H1 (cell line): ENCODE results near the gene ACSL6. TPM values are rescaled to one million over a fixed set of nuclear protein-coding genes. Genes with fewer than 3 reads are reported as not detected.

Source experiments
- CTCF ChIA-PET: fragments of 300-600 bp; sonication (Branson Sonifier 250); formaldehyde crosslinking; loops from one replicate; lab custom pipeline; 2021; ENCODE audit not compliant: partially characterized antibody; lab: Charles Lee
- POLR2A ChIA-PET: fragments of 300-600 bp; sonication (Branson Sonifier 250); formaldehyde crosslinking; loops from one replicate; lab custom pipeline; 2021; ENCODE audit warnings: inconsistent platforms; ENCODE audit not compliant: partially characterized antibody; lab: Charles Lee
- DNase-seq, 2 experiments: peaks; one replicate each; pipeline versions ENCODE4 v3.0.0 to v3.0.0-alpha.2; 2010 to 2022; ENCODE audit warnings: low spot score in 2 of 2, low read depth in 1 of 2, mixed read lengths in 1 of 2
- FAIRE-seq: peaks from 2 replicates; lab custom pipeline; 2011; peaks lifted over from hg19 to GRCh38; lab: Jason Lieb, UNC
- H2AFZ ChIP-seq: 2 replicates; pipeline ENCODE4 v1.8.1; 2012; ENCODE audit warnings: low read length, inconsistent platforms
- H2AK5ac ChIP-seq: 2 replicates; pipeline ENCODE4 v1.6.1; 2013; ENCODE audit warnings: low read depth, low read length
- H2BK120ac ChIP-seq: replicated peaks from 2 replicates; pipeline ENCODE3; 2013; ENCODE audit warnings: low read depth, low read length, inconsistent platforms
- H2BK12ac ChIP-seq: 2 replicates; pipeline ENCODE4 v1.6.1; 2013; ENCODE audit warnings: low read depth, low read length
- H2BK15ac ChIP-seq: 2 replicates; pipeline ENCODE4 v1.6.1; 2013; ENCODE audit warnings: low read length
- H2BK20ac ChIP-seq: 2 replicates; pipeline ENCODE4 v1.6.1; 2013; ENCODE audit warnings: low read length
- H2BK5ac ChIP-seq: 2 replicates; pipeline ENCODE4 v1.6.1; 2013; ENCODE audit warnings: low read depth, low read length
- H3K14ac ChIP-seq: 2 replicates; pipeline ENCODE4 v1.6.1; 2013; ENCODE audit warnings: inconsistent platforms; ENCODE audit not compliant: insufficient read length
- H3K18ac ChIP-seq: 2 replicates; pipeline ENCODE4 v1.6.1; 2013; ENCODE audit warnings: low read length; ENCODE audit errors: extremely low read depth
- H3K23ac ChIP-seq: 2 replicates; pipeline ENCODE4 v1.6.1; 2013; ENCODE audit warnings: inconsistent platforms; ENCODE audit not compliant: insufficient read length
- H3K23me2 ChIP-seq: 2 replicates; pipeline ENCODE4 v1.6.1; 2013; ENCODE audit warnings: low read depth, low read length
- H3K27ac ChIP-seq: 2 replicates; pipeline ENCODE4 v1.6.1; 2011; ENCODE audit warnings: low read depth, low read length, inconsistent platforms
- H3K27me3 ChIP-seq, 4 experiments: replicated peaks in 1 of 4; 1 replicate in 1 of 4; 2 replicates in 3 of 4; pipeline versions ENCODE4 v1.6.1 to v1.8.1; 2011 to 2013; ENCODE audit warnings: low read length in 3 of 4, mild to moderate bottlenecking in 3 of 4, inconsistent platforms in 2 of 4, mixed read lengths in 2 of 4, moderate library complexity in 1 of 4; ENCODE audit not compliant: control insufficient read depth in 3 of 4, insufficient read depth in 3 of 4; ENCODE audit errors: extremely low read depth in 1 of 4
- H3K36me3 ChIP-seq, 4 experiments: 2 replicates each; pipeline versions ENCODE4 v1.6.1 to v1.8.1; 2011 to 2013; ENCODE audit warnings: mild to moderate bottlenecking in 4 of 4, low read length in 3 of 4, moderate library complexity in 2 of 4, control low read depth in 1 of 4, inconsistent platforms in 1 of 4; ENCODE audit not compliant: insufficient read depth in 4 of 4, control insufficient read depth in 2 of 4
- H3K4ac ChIP-seq: replicated peaks from 2 replicates; pipeline ENCODE3; 2013; ENCODE audit warnings: low read length, low read depth, mixed read lengths, inconsistent platforms; ENCODE audit not compliant: insufficient read length
- H3K4me1 ChIP-seq, 4 experiments: replicated peaks in 1 of 4; 1 replicate in 1 of 4; 2 replicates in 3 of 4; pipeline versions ENCODE4 v1.6.1 to v1.8.1; 2011 to 2013; ENCODE audit warnings: low read length in 3 of 4, inconsistent platforms in 2 of 4, mixed read lengths in 1 of 4; ENCODE audit not compliant: insufficient read depth in 4 of 4, control insufficient read depth in 3 of 4
- H3K4me2 ChIP-seq, 2 experiments: 2 replicates each; pipeline versions ENCODE4 v1.6.1 to v1.8.1; 2011 to 2013; ENCODE audit warnings: low read depth in 2 of 2, low read length in 2 of 2, control low read depth in 1 of 2, inconsistent platforms in 1 of 2, mild to moderate bottlenecking in 1 of 2; ENCODE audit not compliant: insufficient read depth in 1 of 2
- H3K4me3 ChIP-seq, 4 experiments: fragments of 200-600, 300-600 bp in 1 of 4; sonication (generic), shearing (Covaris generic), sonication (Bioruptor Twin) in 1 of 4; 2 replicates each; pipeline versions ENCODE4 v1.5.1 to v1.8.1; 2011 to 2016; ENCODE audit warnings: low read length in 4 of 4, low read depth in 3 of 4, control low read depth in 2 of 4, inconsistent platforms in 2 of 4, mild to moderate bottlenecking in 2 of 4, mixed read lengths in 1 of 4, moderate library complexity in 1 of 4; ENCODE audit not compliant: insufficient read depth in 2 of 4; ENCODE audit errors: extremely low read depth in 1 of 4
- H3K56ac ChIP-seq: replicated peaks from 2 replicates; pipeline ENCODE3; 2013; ENCODE audit warnings: low read depth, mild to moderate bottlenecking, mixed read lengths, low read length, inconsistent platforms; ENCODE audit not compliant: insufficient read length
- H3K79me1 ChIP-seq: 2 replicates; pipeline ENCODE4 v1.6.1; 2013; ENCODE audit warnings: low read depth, low read length, control low read depth
- H3K79me2 ChIP-seq, 2 experiments: 2 replicates each; pipeline versions ENCODE4 v1.6.1 to v1.8.1; 2012 to 2013; ENCODE audit warnings: low read length in 2 of 2, mild to moderate bottlenecking in 2 of 2, inconsistent platforms in 1 of 2; ENCODE audit not compliant: insufficient read depth in 2 of 2, control insufficient read depth in 1 of 2
- H3K9ac ChIP-seq, 4 experiments: replicated peaks in 1 of 4; 1 replicate in 1 of 4; 2 replicates in 3 of 4; pipeline versions ENCODE4 v1.6.1 to v1.8.1; 2011 to 2013; ENCODE audit warnings: low read depth in 3 of 4, low read length in 3 of 4, control low read depth in 2 of 4, mild to moderate bottlenecking in 2 of 4, moderate library complexity in 2 of 4, inconsistent platforms in 1 of 4; ENCODE audit errors: extremely low read depth in 1 of 4
- H3K9me3 ChIP-seq, 2 experiments: 2 replicates each; pipeline versions ENCODE4 v1.6.1 to v1.8.1; 2012 to 2013; ENCODE audit warnings: mild to moderate bottlenecking in 2 of 2, moderate library complexity in 2 of 2, control low read depth in 1 of 2, inconsistent platforms in 1 of 2, low read depth in 1 of 2, low read length in 1 of 2, mixed read lengths in 1 of 2; ENCODE audit not compliant: insufficient read depth in 2 of 2
- H4K20me1 ChIP-seq, 2 experiments: replicated peaks in 1 of 2; 2 replicates each; pipeline versions ENCODE3 to v1.8.1; 2011 to 2013; ENCODE audit warnings: inconsistent platforms in 2 of 2, low read length in 2 of 2, mild to moderate bottlenecking in 1 of 2; ENCODE audit not compliant: insufficient read depth in 2 of 2, control insufficient read depth in 1 of 2
- H4K5ac ChIP-seq: 2 replicates; pipeline ENCODE4 v1.6.1; 2013; ENCODE audit warnings: low read length, low read depth, mixed read lengths, inconsistent platforms; ENCODE audit not compliant: insufficient read length
- H4K8ac ChIP-seq: 2 replicates; pipeline ENCODE4 v1.8.0; 2013; ENCODE audit warnings: mild to moderate bottlenecking, moderate library complexity, low read length, inconsistent platforms; ENCODE audit not compliant: insufficient read depth; ENCODE audit errors: extremely low read depth
- H4K91ac ChIP-seq: replicated peaks from 2 replicates; pipeline ENCODE3; 2013; ENCODE audit warnings: low read length, mixed read lengths, inconsistent platforms; ENCODE audit not compliant: insufficient read length
- BRCA1 ChIP-seq: IDR thresholded peaks from 2 replicates; pipeline ENCODE4 v1.6.1; 2012; ENCODE audit warnings: low read depth, low read length, improper control_type of control experiment
- CHD2 ChIP-seq: IDR thresholded peaks from 2 replicates; pipeline ENCODE4 v1.6.1; 2012; ENCODE audit warnings: low read length, improper control_type of control experiment
- RAD21 ChIP-seq, 2 experiments: IDR thresholded peaks in 1 of 2; conservative IDR thresholded peaks in 1 of 2; 2 replicates each; pipeline ENCODE4 v1.6.1; 2011; ENCODE audit warnings: low read depth in 2 of 2, low read length in 2 of 2, improper control_type of control experiment in 1 of 2, inconsistent platforms in 1 of 2, mild to moderate bottlenecking in 1 of 2, moderate library complexity in 1 of 2
- SP2 ChIP-seq: IDR thresholded peaks from 2 replicates; pipeline ENCODE4 v1.6.1; 2012; ENCODE audit warnings: mild to moderate bottlenecking, low read length, inconsistent platforms
- WGBS, 2 experiments: shearing (Covaris generic) in 1 of 2; methylation state at CpG; one replicate each; pipeline versions ENCODE4 v1.1.6 to v1.1.7; 2013 to 2015; ENCODE audit warnings: low lambda C conversion rate in 2 of 2, mixed read lengths in 2 of 2, inconsistent platforms in 1 of 2, low coverage in 1 of 2, missing lambda C conversion rate in 1 of 2; ENCODE audit not compliant: insufficient replicate concordance in 2 of 2, insufficient coverage in 1 of 2, insufficient read length in 1 of 2; ENCODE audit errors: extremely low coverage in 1 of 2, missing lambda C conversion rate in 1 of 2; 5-methylcytosine and 5-hydroxymethylcytosine counted together
- polyA plus RNA-seq, 7 experiments: library from polyadenylated mRNA; depleted of rRNA in 3 of 7; stranded (reverse) in 5 of 7; unstranded in 2 of 7; fragments of >200 nt in 5 of 7; fragments of 200-250 nt in 2 of 7; gene quantifications; 1 replicate in 5 of 7; 2 replicates in 1 of 7; 4 replicates in 1 of 7; pipeline versions ENCODE4 v1.2.1 to v1.2.3, GENCODE V29; 2011 to 2013; ENCODE audit warnings: missing spikeins in 2 of 7, mixed read lengths in 2 of 7
- total RNA-seq: library from RNA; stranded (reverse); fragmentation: NEBNext Ultra II Directional; extraction: Animal tissue kit (Norgen Biotek cat#: 25700); gene quantifications from 2 replicates; pipeline ENCODE4 v1.2.1, GENCODE V29; 2021

The ACSL6 gene
- total and polyA plus RNA-seq, 2 of the 8 experiments (the other 6 are each of a cell fraction or from before 2014, with no cell fraction given): 2.3 to 2.4 TPM

- DNase-seq: no peak
- Histone ChIP-seq H3K56ac (no peak overlapping the region), H2BK20ac (no peak overlapping the region), H2BK120ac (no peak overlapping the region), H3K9ac (no peak overlapping the region), H3K4me1 (no peaks in the 10 kb centered on the region), H3K4me3 (no peak overlapping the region), H3K36me3 (no peaks in the 10 kb centered on the region), H4K91ac (no peak overlapping the region), H2BK15ac (no peak overlapping the region), H3K79me2 (no peaks in the 10 kb centered on the region), H2BK5ac (no peak overlapping the region), H3K14ac (no peak overlapping the region), H2BK12ac (no peak overlapping the region), H3K18ac (no peak overlapping the region), H3K4ac (no peak overlapping the region), H3K4me2 (no peak overlapping the region), H4K8ac (no peak overlapping the region), H4K5ac (no peak overlapping the region), H3K23ac (no peak overlapping the region), H3K9me3 (no peaks in the 10 kb centered on the region), H3K79me1 (no peaks in the 10 kb centered on the region), H4K20me1 (no peaks in the 10 kb centered on the region), H3K23me2 (no peaks in the 10 kb centered on the region), H3K27ac (no peak overlapping the region), H3K27me3 (no peaks in the 10 kb centered on the region), H2AK5ac (no peak overlapping the region), H2AFZ (no peak overlapping the region)
- CTCF ChIA-PET: no interaction called here
- FAIRE-seq: no peak
- 80% methylated on average over 3 of the region's 3 CpGs; no CpG with 5 or more reads in 1 of the 2 experiments for WGBS, 2 experiments
- POLR2A ChIA-PET: no interaction called here
- TF ChIP-seq SP2 (no peak), BRCA1 (no peak), CHD2 (no peak), RAD21 (IDR thresholded peaks at IDR 0.05 in 1 of 2, conservative IDR thresholded peaks at IDR 0.05 in 1 of 2; ENCODE audit: low read depth in 2 of 2, low read length in 2 of 2) (no peak)
These were observed 59.1 kb downstream of the ACSL6 start for GRCh38 chr5:131952301-131952857.
